IMR-90 (cell line): ENCODE measurements around the gene KCNQ5. TPM values are rescaled to one million over a fixed set of nuclear protein-coding genes. Genes with fewer than 3 reads are reported as not detected.

Experiments used
- ATAC-seq: fragments of 200-7000 bp; cut with Tn5 transposase; 2 replicates; pipeline ENCODE4 v1.9.1; 2020; ENCODE audit warnings: low read depth, mild to moderate bottlenecking, moderate library complexity
- BruUV-seq: library from RNA; stranded (reverse); fragments of 400-500 nt; replicated peaks from 2 replicates; lab custom pipeline; 2021; lab: Mats Ljungman, UMichigan
- CTCF ChIA-PET: fragments of 300-600 bp; formaldehyde crosslinking; extraction: SDS; loops from one replicate; lab custom pipeline; 2021; ENCODE audit warnings: antibody characterized with exemption; lab: Yijun Ruan, JAX
- POLR2A ChIA-PET: fragments of 300-600 bp; sonication (Branson Sonifier 250); formaldehyde crosslinking; loops from one replicate; lab custom pipeline; 2022; ENCODE audit warnings: antibody characterized with exemption; ENCODE audit not compliant: unreplicated experiment; lab: Charles Lee
- DNase-seq: peaks from one replicate; pipeline ENCODE4 v3.0.0; 2013
- H2AFZ ChIP-seq: replicated peaks from 2 replicates; pipeline ENCODE3; 2013; ENCODE audit warnings: low read length, mild to moderate bottlenecking; ENCODE audit not compliant: poor library complexity
- H2AK5ac ChIP-seq: 2 replicates; pipeline ENCODE4 v1.6.1; 2013; ENCODE audit warnings: low read depth, low read length, inconsistent platforms
- H2AK9ac ChIP-seq: replicated peaks from 2 replicates; pipeline ENCODE3; 2013; ENCODE audit warnings: mild to moderate bottlenecking, low read depth, low read length, moderate library complexity; ENCODE audit not compliant: poor library complexity
- H2BK120ac ChIP-seq: 2 replicates; pipeline ENCODE4 v1.6.1; 2013; ENCODE audit warnings: low read depth, low read length, inconsistent platforms
- H2BK15ac ChIP-seq: 3 replicates; pipeline ENCODE4 v1.6.1; 2013; ENCODE audit warnings: low read depth, low read length, inconsistent platforms
- H2BK20ac ChIP-seq: 2 replicates; pipeline ENCODE4 v1.6.1; 2013; ENCODE audit warnings: low read depth, mild to moderate bottlenecking, inconsistent platforms, low read length, moderate library complexity
- H2BK5ac ChIP-seq: 2 replicates; pipeline ENCODE4 v1.6.1; 2013; ENCODE audit warnings: mild to moderate bottlenecking, low read depth, low read length, inconsistent platforms; ENCODE audit not compliant: poor library complexity, severe bottlenecking
- H3K14ac ChIP-seq: replicated peaks from 2 replicates; pipeline ENCODE4 v1.6.1; 2013; ENCODE audit warnings: low read depth, low read length, inconsistent platforms
- H3K18ac ChIP-seq: 2 replicates; pipeline ENCODE4 v1.6.1; 2013; ENCODE audit warnings: low read depth, low read length, control low read depth
- H3K23ac ChIP-seq: 2 replicates; pipeline ENCODE4 v1.6.1; 2013; ENCODE audit warnings: low read depth, low read length, inconsistent platforms
- H3K27ac ChIP-seq: 2 replicates; pipeline ENCODE4 v1.5.1; 2013; ENCODE audit warnings: mild to moderate bottlenecking, control low read depth, low read length; ENCODE audit not compliant: insufficient read depth
- H3K27me3 ChIP-seq: 2 replicates; pipeline ENCODE4 v1.6.1; 2013; ENCODE audit warnings: low read length; ENCODE audit not compliant: control insufficient read depth, insufficient read depth
- H3K36me3 ChIP-seq: 2 replicates; pipeline ENCODE4 v1.6.1; 2013; ENCODE audit warnings: low read length, mixed read lengths; ENCODE audit not compliant: control insufficient read depth, insufficient read depth
- H3K4ac ChIP-seq: 2 replicates; pipeline ENCODE4 v1.6.1; 2013; ENCODE audit warnings: low read depth, low read length, inconsistent platforms
- H3K4me1 ChIP-seq: 2 replicates; pipeline ENCODE4 v1.6.1; 2013; ENCODE audit warnings: low read length, mixed read lengths; ENCODE audit not compliant: control insufficient read depth, insufficient read depth
- H3K4me2 ChIP-seq: 2 replicates; pipeline ENCODE4 v1.6.1; 2013; ENCODE audit warnings: low read depth, mild to moderate bottlenecking, control low read depth, low read length, moderate library complexity
- H3K4me3 ChIP-seq: 2 replicates; pipeline ENCODE4 v1.5.1; 2013; ENCODE audit warnings: low read depth, mild to moderate bottlenecking, control low read depth, low read length, moderate library complexity; ENCODE audit not compliant: insufficient read depth
- H3K56ac ChIP-seq: 2 replicates; pipeline ENCODE4 v1.6.1; 2013; ENCODE audit warnings: low read length, inconsistent platforms; ENCODE audit not compliant: insufficient read depth; ENCODE audit errors: extremely low read depth
- H3K79me1 ChIP-seq, 2 experiments: 2 replicates each; pipeline ENCODE4 v1.6.1; 2013; ENCODE audit warnings: low read length in 2 of 2, inconsistent platforms in 1 of 2, low read depth in 1 of 2
- H3K9ac ChIP-seq: 2 replicates; pipeline ENCODE4 v1.6.1; 2013; ENCODE audit warnings: low read depth, low read length, control low read depth
- H3K9me1 ChIP-seq: 2 replicates; pipeline ENCODE4 v1.6.1; 2013; ENCODE audit warnings: low read length, inconsistent platforms; ENCODE audit not compliant: insufficient read depth
- H3K9me3 ChIP-seq: 2 replicates; pipeline ENCODE4 v1.6.1; 2013; ENCODE audit warnings: low read length; ENCODE audit not compliant: control insufficient read depth, insufficient read depth
- H4K20me1 ChIP-seq: 2 replicates; pipeline ENCODE4 v1.6.1; 2013; ENCODE audit warnings: low read length, inconsistent platforms; ENCODE audit not compliant: insufficient read depth
- H4K5ac ChIP-seq: 2 replicates; pipeline ENCODE4 v1.6.1; 2013; ENCODE audit warnings: mild to moderate bottlenecking, low read depth, low read length, control low read depth
- H4K8ac ChIP-seq, 2 experiments: 2 replicates each; pipeline ENCODE4 v1.6.1; 2013; ENCODE audit warnings: low read depth in 2 of 2, low read length in 2 of 2, control low read depth in 1 of 2, inconsistent platforms in 1 of 2
- H4K91ac ChIP-seq: 2 replicates; pipeline ENCODE4 v1.6.1; 2013; ENCODE audit warnings: low read depth, low read length, inconsistent platforms; ENCODE audit not compliant: insufficient read depth
- BHLHE40 ChIP-seq: fragments of 150-350 bp; IDR thresholded peaks from 2 replicates; pipeline ENCODE4 v1.6.1; 2016; ENCODE audit warnings: mild to moderate bottlenecking, low read depth, low read length
- CEBPB ChIP-seq: IDR thresholded peaks from 2 replicates; pipeline ENCODE4 v1.6.1; 2012; ENCODE audit warnings: low read depth, low read length, improper control_type of control experiment
- CHD1 ChIP-seq: IDR thresholded peaks from 2 replicates; pipeline ENCODE4 v1.6.1; 2012; ENCODE audit warnings: low read depth, low read length, improper control_type of control experiment
- FOS ChIP-seq: fragments of 150-350 bp; IDR thresholded peaks from 2 replicates; pipeline ENCODE4 v1.6.1; 2016; ENCODE audit warnings: low read depth, low read length
- MAFK ChIP-seq: IDR thresholded peaks from 2 replicates; pipeline ENCODE4 v1.6.1; 2012; ENCODE audit warnings: low read depth, low read length, improper control_type of control experiment
- MXI1 ChIP-seq: IDR thresholded peaks from 2 replicates; pipeline ENCODE4 v1.6.1; 2012; ENCODE audit warnings: low read depth, mild to moderate bottlenecking, low read length, moderate library complexity, borderline replicate concordance
- POLR2A ChIP-seq: IDR thresholded peaks from 2 replicates; pipeline ENCODE4 v1.6.1; 2012; ENCODE audit warnings: mild to moderate bottlenecking, low read depth, low read length
- RAD21 ChIP-seq: IDR thresholded peaks from 2 replicates; pipeline ENCODE4 v1.6.1; 2012; ENCODE audit warnings: low read length, improper control_type of control experiment
- RCOR1 ChIP-seq: IDR thresholded peaks from 2 replicates; pipeline ENCODE4 v1.6.1; 2012; ENCODE audit warnings: mild to moderate bottlenecking, low read length, improper control_type of control experiment; ENCODE audit not compliant: insufficient replicate concordance
- WGBS, 2 experiments: methylation state at CpG; one replicate each; pipeline versions ENCODE4 v1.1.5 to v1.1.7; 2013; ENCODE audit warnings: missing lambda C conversion rate in 2 of 2; ENCODE audit not compliant: insufficient read length in 1 of 2; ENCODE audit errors: extremely low coverage in 2 of 2; 5-methylcytosine and 5-hydroxymethylcytosine counted together
- dilution Hi-C: fragments of 300-500 bp; cut with HindIII; formaldehyde crosslinking; loops from one replicate; pipeline ENCODE4 v1.14.3; 2018; ENCODE audit warnings: low sequenced_read_pairs; ENCODE audit not compliant: unreplicated experiment
- in situ Hi-C: fragments of 300-500 bp; cut with MboI; formaldehyde crosslinking; loops from 3 replicates; pipeline ENCODE4 v1.14.3; 2019; ENCODE audit warnings: low sequenced_read_pairs, inconsistent platforms, mixed read lengths
- intact Hi-C: fragments of 100-400 bp; cut with micrococcal nuclease; formaldehyde crosslinking; loops from 2 replicates; pipeline ENCODE4 v1.10.0; 2022
- polyA plus RNA-seq, 3 experiments: library from polyadenylated mRNA; depleted of rRNA; stranded (reverse); fragments of >200 nt; gene quantifications; 2 replicates each; pipeline ENCODE4 v1.2.3, GENCODE V29; 2012; ENCODE audit warnings: low replicate concordance in 1 of 3
- total RNA-seq: library from RNA; depleted of rRNA; stranded (reverse); fragments of >200 nt; gene quantifications from 2 replicates; pipeline ENCODE4 v1.2.3, GENCODE V29; 2012
- TF ChIP-seq, protein P1 (sequence below): fragments of 150-350 bp; IDR thresholded peaks from 2 replicates; pipeline ENCODE4 v1.6.1; 2016; ENCODE audit warnings: low read depth, mild to moderate bottlenecking, low read length, moderate library complexity, borderline replicate concordance

The KCNQ5 gene
- total and polyA plus RNA-seq, 2 of the 4 experiments (the other 2 are of a cell fraction): 0.75 to 1.3 TPM

DNA sequence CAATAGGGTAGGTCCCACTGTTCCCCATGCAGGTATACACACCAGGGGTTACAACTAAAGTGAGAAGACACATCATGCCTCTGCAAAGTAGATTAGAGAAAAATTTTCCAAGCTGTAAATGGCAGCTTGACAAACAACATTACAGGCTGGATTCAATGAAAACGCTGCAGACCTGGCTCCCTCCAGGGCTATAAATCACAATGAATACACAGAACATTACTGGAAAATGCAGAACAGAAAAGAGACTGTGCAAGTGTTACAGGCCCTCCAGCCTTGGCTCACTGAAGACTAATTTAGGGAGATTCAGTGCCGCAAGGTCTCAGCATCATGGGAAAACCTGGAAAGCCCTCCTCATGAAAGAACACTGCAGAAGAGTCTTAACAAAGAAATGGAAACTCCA lies 395.6 kb downstream of the KCNQ5 start:
- Histone ChIP-seq H4K5ac (no peak overlapping the region), H2BK15ac (no peak overlapping the region), H3K27me3 (no peaks in the 10 kb centered on the region), H3K4me2 (no peak overlapping the region), H3K27ac (no peak overlapping the region), H2BK5ac (no peak overlapping the region), H2AK9ac (no peak overlapping the region), H3K14ac (no peak overlapping the region), H3K36me3 (no peaks in the 10 kb centered on the region), H3K4me3 (no peak overlapping the region), H3K4me1 (no peaks in the 10 kb centered on the region), H3K56ac (no peak overlapping the region), H2AK5ac (no peak overlapping the region), H4K20me1 (no peaks in the 10 kb centered on the region), H3K9ac (no peak overlapping the region), H4K91ac (no peak overlapping the region), H3K23ac (no peak overlapping the region), H3K4ac (no peak overlapping the region), H3K9me3 (no peaks in the 10 kb centered on the region), H3K18ac (no peak overlapping the region), H3K79me1 (no peaks in the 10 kb centered on the region), H4K8ac (no peak overlapping the region), H3K9me1 (no peaks in the 10 kb centered on the region), H2AFZ (no peak overlapping the region), H2BK120ac (no peak overlapping the region), H2BK20ac (no peak overlapping the region)
- no peak for TF ChIP-seq MAFK
- TF ChIP-seq, protein P1, sequence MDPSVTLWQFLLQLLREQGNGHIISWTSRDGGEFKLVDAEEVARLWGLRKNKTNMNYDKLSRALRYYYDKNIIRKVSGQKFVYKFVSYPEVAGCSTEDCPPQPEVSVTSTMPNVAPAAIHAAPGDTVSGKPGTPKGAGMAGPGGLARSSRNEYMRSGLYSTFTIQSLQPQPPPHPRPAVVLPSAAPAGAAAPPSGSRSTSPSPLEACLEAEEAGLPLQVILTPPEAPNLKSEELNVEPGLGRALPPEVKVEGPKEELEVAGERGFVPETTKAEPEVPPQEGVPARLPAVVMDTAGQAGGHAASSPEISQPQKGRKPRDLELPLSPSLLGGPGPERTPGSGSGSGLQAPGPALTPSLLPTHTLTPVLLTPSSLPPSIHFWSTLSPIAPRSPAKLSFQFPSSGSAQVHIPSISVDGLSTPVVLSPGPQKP: no peak
- no peak for TF ChIP-seq CEBPB
- no peak for TF ChIP-seq RAD21
- TF ChIP-seq RCOR1: no peak
- TF ChIP-seq POLR2A: no peak
- TF ChIP-seq MXI1: no peak
- no peak for TF ChIP-seq FOS
- TF ChIP-seq BHLHE40: no peak
- TF ChIP-seq CHD1: no peak
- DNase-seq: no peak
- WGBS, 2 experiments: no CpG with 5 or more reads among the region's 2 CpGs
- no TSS peak for BruUV-seq
- in situ Hi-C loops: no loop called here
- dilution Hi-C loops: no loop called here
- CTCF ChIA-PET: no interaction called here
- POLR2A ChIA-PET: no interaction called here
- no peak for ATAC-seq
- intact Hi-C loops: no loop called here
